Activated B cell treated with CpG ODN at 0.5 μM for 24 hours (primary cell): ENCODE measurements around the gene PJA2. TPM values are rescaled to one million over a fixed set of nuclear protein-coding genes. Genes with fewer than 3 reads are reported as not detected.

Experiments used
- ATAC-seq: fragments of 200-7000 bp; cut with Tn5 transposase; one replicate; pipeline ENCODE4 v1.10.0; 2021; ENCODE audit warnings: low read depth, mild to moderate bottlenecking, moderate library complexity
- CTCF ChIA-PET: fragments of 350-600 bp; sonication (Branson Sonifier 250); formaldehyde crosslinking; loops from one replicate; lab custom pipeline; 2021; ENCODE audit warnings: antibody characterized with exemption; lab: Charles Lee
- POLR2A ChIA-PET: fragments of 350-600 bp; sonication (Branson Sonifier 250); formaldehyde crosslinking; loops from one replicate; lab custom pipeline; 2021; ENCODE audit warnings: antibody characterized with exemption; lab: Charles Lee
- DNase-seq: peaks from one replicate; pipeline ENCODE4 v3.0.0; 2022
- H3K27ac Mint-ChIP-seq: one replicate; pipeline ENCODE4 v1.8.0; 2020; ENCODE audit warnings: mixed read lengths
- H3K27me3 Mint-ChIP-seq: one replicate; pipeline ENCODE4 v1.8.0; 2021; ENCODE audit warnings: mixed read lengths
- H3K36me3 Mint-ChIP-seq: one replicate; pipeline ENCODE4 v1.8.0; 2021; ENCODE audit warnings: low read depth, mixed read lengths
- H3K4me1 Mint-ChIP-seq: one replicate; pipeline ENCODE4 v1.8.0; 2021; ENCODE audit warnings: mixed read lengths
- H3K4me3 Mint-ChIP-seq: one replicate; pipeline ENCODE4 v1.8.0; 2020; ENCODE audit warnings: mild to moderate bottlenecking, mixed read lengths
- H3K9me3 Mint-ChIP-seq: one replicate; pipeline ENCODE4 v1.8.0; 2020; ENCODE audit warnings: mixed read lengths
- intact Hi-C: fragments of 100-400 bp; cut with micrococcal nuclease; formaldehyde crosslinking; loops from one replicate; pipeline ENCODE4 v1.15.1; 2024
- total RNA-seq: library from RNA; stranded (reverse); gene quantifications from 2 replicates; pipeline ENCODE4 v1.2.3, GENCODE V29; 2022
- TF ChIP-seq, protein P1 (sequence below): fragments of 200-600 bp; IDR thresholded peaks from one replicate; pipeline ENCODE4 v1.8.0; 2022; ENCODE audit warnings: antibody characterized with exemption, mild to moderate bottlenecking

Gene PJA2
- total RNA-seq, 1 donor from 2014 or later = 58.0 TPM

DNA sequence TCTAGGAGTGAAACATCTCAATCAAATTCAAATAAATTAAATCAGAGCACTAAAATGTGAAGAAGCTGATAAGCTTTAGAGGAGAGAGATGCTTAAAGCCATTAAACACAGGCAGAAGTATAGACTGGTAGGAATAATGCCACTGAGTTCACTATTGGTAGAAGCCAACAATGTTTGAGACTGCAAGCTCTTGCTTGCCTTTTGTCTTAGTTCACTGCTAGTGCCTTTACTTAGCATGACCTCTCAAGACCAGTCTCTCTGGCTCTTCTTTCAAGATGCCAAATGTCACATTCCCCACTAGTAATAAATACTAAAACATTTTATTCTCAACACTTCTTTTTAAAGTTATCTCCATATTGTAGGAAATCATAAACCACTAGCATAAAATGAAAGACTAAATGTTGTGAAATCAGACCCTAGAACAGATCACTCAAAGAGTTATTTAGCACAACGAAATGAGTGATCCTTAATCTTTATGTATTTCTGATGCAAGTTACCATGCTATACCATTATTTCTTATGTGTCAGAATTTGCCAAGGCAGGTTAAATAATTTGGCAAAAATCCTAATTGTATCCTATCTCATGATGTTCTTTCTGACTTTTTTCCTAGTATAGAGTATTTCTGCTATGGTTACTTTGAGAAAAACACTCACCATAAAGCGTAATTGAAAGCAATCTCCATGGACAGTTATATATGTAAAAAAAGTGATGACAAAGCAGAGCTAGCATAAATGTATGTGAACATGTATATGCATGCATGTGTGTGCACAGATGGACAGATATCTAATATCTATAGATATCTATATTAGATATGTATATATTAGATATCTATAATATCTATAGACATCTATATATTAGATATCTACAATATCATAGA, 57.5 kb downstream of the PJA2 start:
- POLR2A ChIA-PET = no interaction called here
- no peaks in the 10 kb centered on the region for H3K9me3 Mint-ChIP-seq

DNA sequence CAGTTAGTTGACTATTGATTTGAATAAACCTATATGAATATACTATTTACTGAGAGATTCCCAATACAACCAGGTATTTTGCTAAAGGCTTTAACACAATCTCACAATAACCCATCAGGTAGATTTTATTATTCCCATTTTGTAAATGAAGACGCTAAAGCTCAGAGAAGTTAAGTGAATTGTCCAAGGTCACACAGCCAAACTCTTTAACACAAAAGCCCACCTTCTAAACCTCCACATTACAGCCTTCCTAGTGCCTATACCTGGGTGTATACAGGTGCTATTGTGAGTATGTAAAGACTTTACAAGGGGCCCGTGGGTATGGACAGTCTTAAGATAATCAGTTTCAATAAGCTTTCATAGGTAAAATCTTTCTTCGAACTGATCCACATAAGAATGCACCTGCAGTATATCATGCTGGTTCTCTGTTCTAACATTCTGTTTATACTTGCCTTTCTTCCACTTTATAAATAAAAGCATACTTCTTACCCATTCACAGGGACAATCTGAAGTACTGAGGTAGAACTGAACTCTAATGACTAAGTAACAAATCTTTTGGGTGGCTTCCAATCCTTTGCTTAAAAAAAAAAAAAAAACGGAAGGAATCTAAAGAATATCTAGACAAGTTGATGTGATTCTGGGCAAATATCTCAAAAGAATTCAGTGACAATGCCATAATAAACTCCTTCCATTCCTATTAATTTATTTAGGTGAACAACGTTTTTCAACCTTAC, 59.1 kb downstream of the PJA2 start:
- intact Hi-C loops = no loop called here
- peaks cover 62% of the 10 kb centered on the region for H3K36me3 Mint-ChIP-seq
- POLR2A ChIA-PET = no interaction called here

More for the DNA sequence above, 57.5 kb downstream of the PJA2 start:
- DNase-seq (no peak), ATAC-seq (no peak)
- Mint-ChIP-seq H3K4me1 (no peaks in the 10 kb centered on the region), H3K4me3 (no peak overlapping the region), H3K36me3 (peaks cover 63% of the 10 kb centered on the region), H3K27me3 (no peaks in the 10 kb centered on the region), H3K27ac (no peak overlapping the region)
- TF ChIP-seq, protein P1, sequence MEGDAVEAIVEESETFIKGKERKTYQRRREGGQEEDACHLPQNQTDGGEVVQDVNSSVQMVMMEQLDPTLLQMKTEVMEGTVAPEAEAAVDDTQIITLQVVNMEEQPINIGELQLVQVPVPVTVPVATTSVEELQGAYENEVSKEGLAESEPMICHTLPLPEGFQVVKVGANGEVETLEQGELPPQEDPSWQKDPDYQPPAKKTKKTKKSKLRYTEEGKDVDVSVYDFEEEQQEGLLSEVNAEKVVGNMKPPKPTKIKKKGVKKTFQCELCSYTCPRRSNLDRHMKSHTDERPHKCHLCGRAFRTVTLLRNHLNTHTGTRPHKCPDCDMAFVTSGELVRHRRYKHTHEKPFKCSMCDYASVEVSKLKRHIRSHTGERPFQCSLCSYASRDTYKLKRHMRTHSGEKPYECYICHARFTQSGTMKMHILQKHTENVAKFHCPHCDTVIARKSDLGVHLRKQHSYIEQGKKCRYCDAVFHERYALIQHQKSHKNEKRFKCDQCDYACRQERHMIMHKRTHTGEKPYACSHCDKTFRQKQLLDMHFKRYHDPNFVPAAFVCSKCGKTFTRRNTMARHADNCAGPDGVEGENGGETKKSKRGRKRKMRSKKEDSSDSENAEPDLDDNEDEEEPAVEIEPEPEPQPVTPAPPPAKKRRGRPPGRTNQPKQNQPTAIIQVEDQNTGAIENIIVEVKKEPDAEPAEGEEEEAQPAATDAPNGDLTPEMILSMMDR = no peak
- CTCF ChIA-PET = no interaction called here
- intact Hi-C loops = no loop called here

DNA sequence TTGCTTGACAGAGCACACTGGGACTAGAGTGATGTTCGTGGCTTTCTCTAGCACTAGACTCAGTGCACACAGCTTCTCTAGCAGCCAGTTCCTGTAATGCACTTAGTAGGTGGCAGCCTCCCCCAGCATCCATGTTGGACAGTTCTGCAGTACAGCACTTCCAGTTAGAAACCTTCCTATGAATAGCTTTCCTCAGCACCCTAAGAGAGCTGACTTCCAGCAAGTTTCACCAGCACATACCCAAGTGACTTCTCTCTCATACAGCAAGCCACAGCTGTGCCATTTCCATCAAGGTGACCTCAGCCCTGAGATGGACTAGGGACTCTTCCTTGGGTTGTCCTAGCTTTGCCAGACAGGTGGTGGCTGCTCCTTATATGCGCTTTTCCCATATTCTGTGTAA, 60.4 kb downstream of the PJA2 start:
- Mint-ChIP-seq H3K36me3 (peaks cover 61% of the 10 kb centered on the region), H3K27me3 (no peaks in the 10 kb centered on the region), H3K4me3 (no peak overlapping the region), H3K27ac (no peak overlapping the region), H3K9me3 (no peaks in the 10 kb centered on the region), H3K4me1 (no peaks in the 10 kb centered on the region)
- ChIA-PET CTCF (no interaction called here), POLR2A (no interaction called here)
- intact Hi-C loops = loop anchor here (5.0 kb wide), 1 partner anchor 667 kb away; no protein-coding TSS in a partner anchor
- DNase-seq (no peak), ATAC-seq (no peak)
- TF ChIP-seq, protein P1 = no peak

More for the DNA sequence above, 59.1 kb downstream of the PJA2 start:
- CTCF ChIA-PET = no interaction called here
- DNase-seq (no peak), ATAC-seq (no peak)
- Mint-ChIP-seq H3K9me3 (no peaks in the 10 kb centered on the region), H3K4me3 (no peak overlapping the region), H3K27ac (no peak overlapping the region), H3K27me3 (no peaks in the 10 kb centered on the region), H3K4me1 (no peaks in the 10 kb centered on the region)
- TF ChIP-seq, protein P1 = no peak

DNA sequence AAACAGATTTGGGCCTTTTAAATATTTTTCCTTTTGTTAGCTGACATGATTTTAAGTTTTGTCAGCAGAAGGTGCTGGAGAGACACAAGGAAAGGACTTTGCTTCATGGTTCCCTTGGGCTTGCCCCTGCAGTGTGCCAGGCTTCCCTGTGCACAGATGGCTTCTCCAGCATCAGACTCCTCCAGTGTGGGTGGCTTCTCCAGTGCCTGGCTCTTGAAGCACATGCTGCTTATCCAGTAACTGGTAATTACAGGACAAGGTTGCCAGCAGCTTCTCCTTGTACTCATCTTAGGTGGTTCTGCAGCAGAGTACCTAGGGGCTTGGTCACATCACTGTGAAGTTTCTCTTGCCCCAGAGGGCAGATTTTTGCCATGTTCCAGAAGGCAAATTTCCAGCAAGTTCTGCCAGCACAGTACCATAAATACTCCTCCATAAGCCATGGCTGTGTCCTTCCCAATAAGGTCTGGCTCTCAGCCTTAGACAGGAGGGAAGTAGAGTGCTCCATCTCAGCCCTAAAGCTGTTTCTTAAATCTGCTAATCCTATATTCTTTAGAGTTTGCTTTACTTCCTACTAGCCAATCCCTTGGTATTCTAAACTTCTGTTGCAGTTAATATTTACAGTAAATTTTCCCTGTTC, 62.4 kb downstream of the PJA2 start:
- Mint-ChIP-seq H3K9me3 (no peaks in the 10 kb centered on the region), H3K4me1 (no peaks in the 10 kb centered on the region), H3K4me3 (no peak overlapping the region), H3K27ac (no peak overlapping the region), H3K36me3 (peaks cover 63% of the 10 kb centered on the region), H3K27me3 (no peaks in the 10 kb centered on the region)
- TF ChIP-seq, protein P1 = no peak
- ATAC-seq = no peak
- intact Hi-C loops = loop anchor here (5.0 kb wide), 1 partner anchor 665 kb away; no protein-coding TSS in a partner anchor
- DNase-seq = no peak
- ChIA-PET CTCF (no interaction called here), POLR2A (no interaction called here)
